AG09309 (cell line): ENCODE measurements around the gene ID2.

Experiments
- DNase-seq: peaks from one replicate; pipeline ENCODE4 v3.0.0-alpha.2; 2010; ENCODE audit warnings: low read depth
- H3K4me3 ChIP-seq: 2 replicates; pipeline ENCODE4 v1.5.1; 2011; ENCODE audit warnings: mild to moderate bottlenecking, low read depth, low read length, moderate library complexity; ENCODE audit not compliant: control insufficient read depth
- TF ChIP-seq, protein P1 (sequence below): IDR thresholded peaks from 2 replicates; pipeline ENCODE4 v1.5.1; 2011; ENCODE audit warnings: mild to moderate bottlenecking, low read depth, low read length, inconsistent platforms; ENCODE audit not compliant: insufficient read depth, control insufficient read depth; ENCODE audit errors: missing control alignments

The ID2 gene

DNA sequence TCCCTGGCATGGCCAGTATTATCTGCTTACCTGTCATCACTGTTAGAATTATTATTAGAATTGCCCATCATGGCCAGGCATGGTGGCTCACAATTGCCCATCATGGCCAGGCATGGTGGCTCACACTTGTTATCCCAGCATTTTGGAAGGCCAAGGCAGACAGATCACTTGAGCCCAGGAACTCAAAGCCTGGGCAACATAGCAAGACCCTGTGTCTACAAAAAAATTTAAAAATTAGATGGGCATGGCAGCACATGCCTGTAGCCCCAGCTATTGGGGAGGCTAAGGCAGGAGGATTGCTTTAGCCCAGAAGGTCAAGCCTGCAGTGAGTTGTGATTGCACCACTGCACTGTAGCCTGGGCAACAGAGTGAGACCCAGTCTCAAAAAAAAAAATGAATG lies 27.4 kb upstream of the ID2 start:
- no peak overlapping the region for H3K4me3 ChIP-seq
- TF ChIP-seq, protein P1, sequence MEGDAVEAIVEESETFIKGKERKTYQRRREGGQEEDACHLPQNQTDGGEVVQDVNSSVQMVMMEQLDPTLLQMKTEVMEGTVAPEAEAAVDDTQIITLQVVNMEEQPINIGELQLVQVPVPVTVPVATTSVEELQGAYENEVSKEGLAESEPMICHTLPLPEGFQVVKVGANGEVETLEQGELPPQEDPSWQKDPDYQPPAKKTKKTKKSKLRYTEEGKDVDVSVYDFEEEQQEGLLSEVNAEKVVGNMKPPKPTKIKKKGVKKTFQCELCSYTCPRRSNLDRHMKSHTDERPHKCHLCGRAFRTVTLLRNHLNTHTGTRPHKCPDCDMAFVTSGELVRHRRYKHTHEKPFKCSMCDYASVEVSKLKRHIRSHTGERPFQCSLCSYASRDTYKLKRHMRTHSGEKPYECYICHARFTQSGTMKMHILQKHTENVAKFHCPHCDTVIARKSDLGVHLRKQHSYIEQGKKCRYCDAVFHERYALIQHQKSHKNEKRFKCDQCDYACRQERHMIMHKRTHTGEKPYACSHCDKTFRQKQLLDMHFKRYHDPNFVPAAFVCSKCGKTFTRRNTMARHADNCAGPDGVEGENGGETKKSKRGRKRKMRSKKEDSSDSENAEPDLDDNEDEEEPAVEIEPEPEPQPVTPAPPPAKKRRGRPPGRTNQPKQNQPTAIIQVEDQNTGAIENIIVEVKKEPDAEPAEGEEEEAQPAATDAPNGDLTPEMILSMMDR = no peak
- DNase-seq = no peak

DNA sequence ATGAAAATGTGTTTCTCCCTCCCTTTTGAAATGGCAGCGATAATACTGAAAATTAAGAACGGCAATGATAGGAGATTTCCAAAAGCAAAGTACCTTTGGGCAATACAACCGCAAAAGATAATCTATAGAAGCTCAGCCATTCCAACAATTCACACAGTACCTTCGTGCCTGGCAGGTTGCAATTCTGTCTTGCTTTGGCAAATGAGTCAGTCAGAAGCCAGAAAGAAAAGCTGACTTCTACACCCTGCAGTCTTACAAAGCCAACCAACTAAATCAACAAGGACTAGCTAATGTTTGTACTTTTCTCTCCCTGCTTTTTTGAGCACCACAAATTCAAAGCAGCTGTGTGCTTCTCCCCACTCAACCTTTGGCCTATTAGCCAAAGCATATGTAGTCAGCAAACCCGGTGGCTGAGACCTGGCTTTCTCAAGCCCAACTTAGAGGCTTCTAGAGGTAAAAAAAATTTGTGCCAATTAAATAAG lies 25.7 kb upstream of the ID2 start:
- no peak for DNase-seq
- H3K4me3 ChIP-seq = no peak overlapping the region
- TF ChIP-seq, protein P1 = no peak

DNA sequence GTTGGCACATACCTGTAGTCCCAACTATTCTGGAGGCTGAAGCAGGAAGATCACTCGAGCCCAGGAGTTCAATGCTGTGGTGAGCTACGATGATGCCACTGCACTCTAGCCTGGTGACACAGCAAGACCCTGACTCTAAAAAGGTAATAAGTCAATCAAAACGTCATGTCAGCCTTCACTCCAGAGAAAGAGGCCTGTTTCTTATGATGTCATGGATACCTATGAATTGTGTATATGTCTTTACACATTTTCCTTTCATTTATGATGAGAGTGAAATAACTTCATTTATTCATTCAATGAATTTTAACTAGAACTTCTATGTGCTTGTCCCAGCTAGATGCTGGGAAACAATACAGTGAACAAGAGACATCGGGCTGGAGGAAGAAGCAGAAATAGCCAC lies 25.0 kb upstream of the ID2 start:
- TF ChIP-seq, protein P1 = no peak
- DNase-seq = no peak
- H3K4me3 ChIP-seq = no peak overlapping the region

DNA sequence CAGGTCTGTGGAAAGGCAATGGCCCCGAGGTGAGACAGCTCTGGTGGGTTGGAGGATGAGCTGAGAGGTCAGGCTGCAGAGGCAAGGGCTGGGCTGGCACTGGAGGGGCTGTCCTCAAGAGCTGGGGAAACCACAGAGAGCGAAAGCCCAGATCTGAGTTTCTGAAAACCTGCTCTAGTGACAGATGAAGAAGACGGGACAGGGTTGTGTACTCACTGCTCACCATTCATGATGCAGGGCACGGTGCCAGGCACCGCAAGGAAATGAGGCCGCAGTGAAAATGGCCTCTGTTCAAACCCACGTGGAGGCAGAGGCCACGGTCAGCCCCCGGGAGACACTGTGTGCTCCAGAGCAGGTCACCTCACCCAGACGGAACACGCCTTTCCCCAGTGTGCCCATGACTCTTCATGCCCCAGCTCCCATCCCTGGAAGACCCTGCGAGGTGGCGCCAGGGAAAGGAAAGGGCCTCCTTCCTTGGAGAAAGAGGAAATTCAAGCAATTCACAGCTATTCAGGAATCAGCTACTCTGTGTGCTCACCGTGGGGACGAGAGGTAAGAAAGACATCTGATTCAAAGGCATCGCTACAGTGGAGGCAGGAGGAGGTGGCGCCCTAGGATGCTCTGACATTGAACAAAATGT lies 24.3 kb upstream of the ID2 start:
- no peak overlapping the region for H3K4me3 ChIP-seq
- DNase-seq = no peak
- TF ChIP-seq, protein P1 = no peak

DNA sequence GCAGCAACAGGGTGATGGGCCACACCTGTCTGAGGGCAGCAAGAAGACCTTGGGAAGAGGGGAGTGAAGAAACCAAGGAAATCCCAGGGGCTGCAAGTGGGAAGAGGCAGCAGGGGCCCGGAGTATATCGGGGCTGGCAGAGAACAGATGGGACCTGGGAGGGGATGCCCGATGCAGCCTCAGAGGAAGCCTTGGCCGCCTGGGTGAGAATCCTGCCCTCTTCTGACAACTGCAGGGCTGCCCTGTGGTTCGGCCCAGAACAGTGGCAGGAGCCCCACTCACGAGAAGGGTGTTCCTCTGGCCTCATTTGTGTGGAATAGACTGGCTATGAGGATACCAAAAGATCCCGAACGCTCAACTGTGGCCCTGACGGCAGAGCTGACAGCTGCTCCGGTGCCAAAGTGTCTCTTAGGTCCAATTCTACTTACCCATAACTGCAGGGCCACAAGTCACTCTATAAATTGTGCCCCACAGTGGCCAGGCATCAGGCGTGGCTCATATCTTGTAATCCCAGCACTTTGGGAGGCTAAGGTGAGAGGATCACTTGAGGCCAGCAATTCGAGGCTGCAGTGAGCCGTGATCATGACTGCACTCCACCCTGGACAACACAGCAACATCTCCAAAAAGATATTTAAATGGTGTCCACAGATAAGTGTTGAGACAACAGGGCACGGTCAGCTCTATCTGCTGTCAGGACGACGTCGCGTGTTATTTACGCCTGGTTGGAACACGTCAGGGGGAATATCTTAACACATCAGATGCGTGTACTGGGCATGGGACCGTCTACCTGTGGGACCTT lies 23.6 kb upstream of the ID2 start:
- H3K4me3 ChIP-seq = no peak overlapping the region
- TF ChIP-seq, protein P1 = no peak
- no peak for DNase-seq

DNA sequence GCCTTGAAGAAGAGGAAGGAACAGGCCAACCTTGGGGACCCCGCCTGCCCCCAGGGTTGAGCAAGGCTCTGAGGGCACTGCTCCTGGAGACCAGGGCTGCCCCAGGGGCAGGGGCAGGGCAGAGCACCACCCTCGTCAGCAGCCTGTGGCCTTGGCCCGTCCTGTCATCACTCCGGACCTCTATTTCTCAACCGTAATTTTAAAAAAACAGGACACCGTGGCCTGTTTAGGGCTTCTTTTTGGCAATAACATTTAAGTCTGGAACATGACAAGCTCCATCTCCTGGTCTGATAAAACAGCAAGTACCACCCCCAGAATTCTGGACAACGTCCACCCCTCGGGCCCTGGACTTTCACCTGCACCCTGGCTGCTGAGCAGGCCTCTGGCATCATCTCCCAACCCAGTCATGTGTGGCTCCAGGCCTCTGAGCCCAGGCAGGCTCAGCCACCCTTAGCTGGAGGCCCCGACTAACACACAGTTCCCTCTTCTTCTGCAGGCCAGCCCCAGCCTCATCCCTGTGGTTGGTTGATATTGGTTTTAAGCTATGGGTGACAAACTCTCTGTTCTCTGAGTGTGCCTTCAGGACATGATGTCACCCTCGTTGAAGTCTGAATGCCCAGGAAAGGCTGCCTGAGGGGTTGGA lies 22.6 kb upstream of the ID2 start:
- no peak overlapping the region for H3K4me3 ChIP-seq
- TF ChIP-seq, protein P1 = no peak
- no peak for DNase-seq
